ENCODE results near the gene B4GALNT2. TPM values are rescaled to one million over a fixed set of nuclear protein-coding genes. Genes with fewer than 3 reads are reported as not detected.

Gene B4GALNT2
- total RNA-seq (2021; fragmentation: NEBNext Ultra II Directional; extraction: Animal tissue kit (Norgen Biotek cat#: 25700)) (0.04 TPM in 1 of 2 replicates, not detected in the other), polyA plus RNA-seq (2011; rRNA removed) (not detected in 2 replicates), polyA minus RNA-seq (2011; rRNA and poly(A)+ RNA removed) (not detected in 2 replicates)
- polyA plus RNA-seq (2011; cell fraction: cytosol; rRNA removed), result not detected
- polyA plus RNA-seq (2011; cell fraction: nucleus; rRNA removed), result 0.01 TPM
- polyA plus RNA-seq (2012, experiment 1 of 2), result not detected in 4 replicates
- not detected for polyA plus RNA-seq (2012, experiment 2 of 2)
- 0.04 TPM for polyA plus RNA-seq (2013, experiment 1 of 2)
- polyA plus RNA-seq (2013, experiment 2 of 2), result not detected
- polyA minus RNA-seq (2011; cell fraction: cytosol; rRNA and poly(A)+ RNA removed), result not detected
- not detected for polyA minus RNA-seq (2011; cell fraction: nucleus; rRNA and poly(A)+ RNA removed)
- long read RNA-seq, experiment 1, result 0 reads
- long read RNA-seq, experiment 2, result 0 reads

GRCh38 chr17:49132699-49133364 lies at the start of gene B4GALNT2:
Gene B4GALNT2 (plus strand): TSS chr17:49132769. CDS start chr17:49132793, 24 bp downstream.
- DNase-seq (ENCODE audit: low read depth in 1 of 2, low spot score in 2 of 2), result peak in 1 of 2 experiments; percentile 71
- POLR2A ChIA-PET (ENCODE audit: partially characterized antibody), result no interaction called here
- no peak within 1 kb of the TSS; the same call in 1 of the 2 replicates for H3K18ac ChIP-seq (ENCODE audit: extremely low read depth, low read length)
- H2BK20ac ChIP-seq (ENCODE audit: low read length), result no peak within 1 kb of the TSS
- H3K36me3 ChIP-seq (ENCODE audit: control insufficient read depth in 2 of 4, insufficient read depth in 4 of 4, low read length in 3 of 4), result no peaks in the 10 kb centered on the region
- no peak for FAIRE-seq
- H3K9ac ChIP-seq (replicated peaks in 1 of 4; ENCODE audit: extremely low read depth in 1 of 4, low read depth in 3 of 4, low read length in 3 of 4), result no peak within 1 kb of the TSS
- no peaks in the 10 kb centered on the region for H3K79me1 ChIP-seq (ENCODE audit: low read depth, low read length)
- no peaks in the 10 kb centered on the region for H4K20me1 ChIP-seq (replicated peaks in 1 of 2; ENCODE audit: control insufficient read depth in 1 of 2, insufficient read depth in 2 of 2, low read length in 2 of 2)
- no peak within 1 kb of the TSS for H4K91ac ChIP-seq (replicated peaks; ENCODE audit: insufficient read length, low read length)
- no peak within 1 kb of the TSS for H3K4ac ChIP-seq (replicated peaks; ENCODE audit: insufficient read length, low read depth, low read length)
- peak within 1 kb of the TSS; percentile 79 for H4K8ac ChIP-seq (ENCODE audit: extremely low read depth, insufficient read depth, low read length)
- peak within 1 kb of the TSS; percentile 82 to 93 for H3K4me2 ChIP-seq (ENCODE audit: insufficient read depth in 1 of 2, low read depth in 2 of 2, low read length in 2 of 2)
- no peak within 1 kb of the TSS for H3K14ac ChIP-seq (ENCODE audit: insufficient read length)
- 7% methylated on average over 48 of the region's 65 CpGs; no CpG with 5 or more reads in 1 of the 2 experiments for WGBS, 2 experiments (ENCODE audit: extremely low coverage in 1 of 2, insufficient coverage in 1 of 2, insufficient read length in 1 of 2, insufficient replicate concordance in 2 of 2, low coverage in 1 of 2, low lambda C conversion rate in 2 of 2, missing lambda C conversion rate in 1 of 2)
- H3K23me2 ChIP-seq (ENCODE audit: low read depth, low read length), result peaks cover 10% of the 10 kb centered on the region; the same call in 1 of the 2 replicates
- H3K4me1 ChIP-seq (replicated peaks in 1 of 4; ENCODE audit: control insufficient read depth in 3 of 4, insufficient read depth in 4 of 4, low read length in 3 of 4), result peaks cover 0 to 2% (median 0%) of the 10 kb centered on the region in 4 experiments; a peak in 3 of 7 replicates
- H3K56ac ChIP-seq (replicated peaks; ENCODE audit: insufficient read length, low read depth, low read length), result no peak within 1 kb of the TSS
- CTCF ChIA-PET (ENCODE audit: partially characterized antibody), result interaction anchor here (0.9 kb wide), 1 partner anchor 28 kb away, joined by 4 read pairs; no protein-coding TSS in a partner anchor
- no peak within 1 kb of the TSS for H4K5ac ChIP-seq (ENCODE audit: insufficient read length, low read depth, low read length)
- no peak within 1 kb of the TSS for H2AK5ac ChIP-seq (ENCODE audit: low read depth, low read length)
- no peak within 1 kb of the TSS for H3K23ac ChIP-seq (ENCODE audit: insufficient read length)
- peaks cover 16 to 33% (median 29%) of the 10 kb centered on the region in 4 experiments for H3K27me3 ChIP-seq (replicated peaks in 1 of 4; ENCODE audit: control insufficient read depth in 3 of 4, extremely low read depth in 1 of 4, insufficient read depth in 3 of 4, low read length in 3 of 4)
- no peak within 1 kb of the TSS for H2BK120ac ChIP-seq (replicated peaks; ENCODE audit: low read depth, low read length)
- H2BK15ac ChIP-seq (ENCODE audit: low read length), result no peak within 1 kb of the TSS
- peak within 1 kb of the TSS; percentile 85; the same call in 1 of the 2 replicates for H2AFZ ChIP-seq (ENCODE audit: low read length)
- peaks cover 9 to 20% of the 10 kb centered on the region in 2 experiments; a peak in 3 of 4 replicates for H3K9me3 ChIP-seq (ENCODE audit: insufficient read depth in 2 of 2, low read depth in 1 of 2, low read length in 1 of 2)
- H3K79me2 ChIP-seq (ENCODE audit: control insufficient read depth in 1 of 2, insufficient read depth in 2 of 2, low read length in 2 of 2), result no peaks in the 10 kb centered on the region
- H2BK5ac ChIP-seq (ENCODE audit: low read depth, low read length), result no peak within 1 kb of the TSS
- peak within 1 kb of the TSS; percentile 36 to 66 (median 58) for H3K4me3 ChIP-seq (ENCODE audit: extremely low read depth in 1 of 4, insufficient read depth in 2 of 4, low read depth in 3 of 4, low read length in 4 of 4)
- H3K27ac ChIP-seq (ENCODE audit: low read depth, low read length), result no peak within 1 kb of the TSS
- no peak within 1 kb of the TSS for H2BK12ac ChIP-seq (ENCODE audit: low read depth, low read length)
- TF ChIP-seq RNF2 (IDR thresholded peaks at IDR 0.05; ENCODE audit: borderline replicate concordance, low read depth, low read length, missing control alignments, poor library complexity, severe bottlenecking) (peak; percentile 65), SP4 (IDR thresholded peaks at IDR 0.05; ENCODE audit: low read length) (no peak), KDM4A (IDR thresholded peaks at IDR 0.05; ENCODE audit: low read depth, low read length, severe bottlenecking) (peak; percentile 87), MAX (IDR thresholded peaks at IDR 0.05) (0 out of 2 replicates have a peak, but pooled peaks have one; percentile 23), RBBP5 (IDR thresholded peaks at IDR 0.05; ENCODE audit: borderline replicate concordance, low read depth, low read length) (0 out of 2 replicates have a peak, but pooled peaks have one; percentile 77), EGR1 (IDR thresholded peaks at IDR 0.05; ENCODE audit: borderline replicate concordance, low read depth, low read length) (no peak), SUZ12 (IDR thresholded peaks at IDR 0.05; ENCODE audit: low read length) (peak; percentile 90), E2F6 (IDR thresholded peaks at IDR 0.05) (peak; percentile 21; the same call in 1 of the 2 replicates)
